GM19372 (cell line): ENCODE data around the gene ARL8A.
"Not testable (repeated sequence)": the region's sequence is repeated elsewhere in the genome, so short reads cannot be mapped to it uniquely, and the experiment has no call there.

ENCODE experiments used
- ATAC-seq: cut with Tn5 transposase; IDR thresholded peaks from one replicate; pipeline ENCODE4 v1.9.1; 2021; ENCODE audit warnings: mild to moderate bottlenecking, low read depth, moderate library complexity; ENCODE audit not compliant: unreplicated experiment

Gene ARL8A

GRCh38 chr1:202143768-202144401 lies 652 bp downstream of the ARL8A start:
- peak; percentile 50 for ATAC-seq

GRCh38 chr1:202143011-202143767 lies 1.3 kb downstream of the ARL8A start:
- no peak for ATAC-seq

DNA sequence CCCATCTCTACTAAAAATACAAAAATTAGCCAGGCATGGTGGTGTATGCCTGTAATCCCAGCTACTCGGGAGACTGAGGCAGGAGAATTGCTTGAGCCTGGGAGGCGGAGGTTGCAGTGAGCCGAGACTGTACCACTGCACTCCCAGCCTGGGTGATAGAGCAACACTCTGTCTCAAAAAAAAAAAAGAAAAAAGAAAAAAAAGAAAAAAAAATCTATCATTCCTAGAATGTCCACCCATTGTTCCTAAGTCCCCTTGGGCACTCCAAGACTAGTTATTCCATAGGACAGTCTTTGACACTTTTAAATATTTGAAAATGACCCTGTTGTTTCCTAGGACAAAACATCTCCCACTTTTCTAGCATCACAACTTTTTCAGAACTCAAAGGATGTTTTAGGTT lies 3.1 kb downstream of the ARL8A start:
- ATAC-seq, result not testable (repeated sequence)

DNA sequence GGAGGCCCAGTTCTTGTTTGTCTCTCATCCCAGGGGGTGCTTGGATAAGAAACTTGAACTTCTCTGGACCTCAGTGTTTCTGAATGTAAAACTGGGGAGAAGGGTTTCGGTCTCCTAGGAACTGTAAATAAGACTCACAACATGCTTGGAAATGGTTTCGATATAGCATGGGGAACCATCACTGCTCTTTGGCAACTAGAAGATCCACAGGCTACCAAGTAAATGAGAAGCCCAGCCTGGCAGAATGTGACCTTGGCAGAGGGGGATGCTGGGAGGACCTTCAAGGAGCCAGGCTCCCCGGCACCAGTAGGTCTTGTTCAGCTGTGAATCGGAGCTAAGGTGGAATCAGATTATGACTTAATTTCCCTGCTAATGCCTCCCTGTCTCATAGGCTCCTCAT lies 3.7 kb downstream of the ARL8A start:
- no peak for ATAC-seq

- no peak for ATAC-seq
Measured at GRCh38 chr1:202135221-202135721, 9.3 kb downstream of the ARL8A start.

- ATAC-seq, result no peak
Measured at GRCh38 chr1:202134645-202135172, 9.8 kb downstream of the ARL8A start.

DNA sequence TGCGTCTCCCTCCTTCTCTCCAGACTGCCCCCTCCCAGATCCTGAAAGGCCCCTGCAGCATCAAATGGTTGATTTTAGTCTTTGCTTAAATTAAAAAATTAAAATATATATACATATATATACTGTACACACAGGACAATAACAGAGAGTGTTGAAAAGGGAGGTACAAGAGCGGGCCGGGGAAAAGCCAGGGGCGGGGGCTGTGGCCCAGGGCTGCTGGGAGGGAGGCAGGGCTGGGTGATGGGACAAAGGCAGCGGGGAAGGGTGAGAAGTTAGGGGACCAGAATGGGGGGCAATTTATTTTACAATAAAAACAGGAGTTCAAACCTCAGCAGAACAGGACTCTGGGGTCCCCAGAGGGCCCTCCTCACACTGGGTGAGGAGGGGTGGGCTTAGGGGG lies 10.5 kb downstream of the ARL8A start:
- ATAC-seq, result no peak

GRCh38 chr1:202133496-202133895 lies 11.0 kb downstream of the ARL8A start:
- no peak for ATAC-seq

GRCh38 chr1:202133001-202133400 lies 11.5 kb downstream of the ARL8A start:
- no peak for ATAC-seq

DNA sequence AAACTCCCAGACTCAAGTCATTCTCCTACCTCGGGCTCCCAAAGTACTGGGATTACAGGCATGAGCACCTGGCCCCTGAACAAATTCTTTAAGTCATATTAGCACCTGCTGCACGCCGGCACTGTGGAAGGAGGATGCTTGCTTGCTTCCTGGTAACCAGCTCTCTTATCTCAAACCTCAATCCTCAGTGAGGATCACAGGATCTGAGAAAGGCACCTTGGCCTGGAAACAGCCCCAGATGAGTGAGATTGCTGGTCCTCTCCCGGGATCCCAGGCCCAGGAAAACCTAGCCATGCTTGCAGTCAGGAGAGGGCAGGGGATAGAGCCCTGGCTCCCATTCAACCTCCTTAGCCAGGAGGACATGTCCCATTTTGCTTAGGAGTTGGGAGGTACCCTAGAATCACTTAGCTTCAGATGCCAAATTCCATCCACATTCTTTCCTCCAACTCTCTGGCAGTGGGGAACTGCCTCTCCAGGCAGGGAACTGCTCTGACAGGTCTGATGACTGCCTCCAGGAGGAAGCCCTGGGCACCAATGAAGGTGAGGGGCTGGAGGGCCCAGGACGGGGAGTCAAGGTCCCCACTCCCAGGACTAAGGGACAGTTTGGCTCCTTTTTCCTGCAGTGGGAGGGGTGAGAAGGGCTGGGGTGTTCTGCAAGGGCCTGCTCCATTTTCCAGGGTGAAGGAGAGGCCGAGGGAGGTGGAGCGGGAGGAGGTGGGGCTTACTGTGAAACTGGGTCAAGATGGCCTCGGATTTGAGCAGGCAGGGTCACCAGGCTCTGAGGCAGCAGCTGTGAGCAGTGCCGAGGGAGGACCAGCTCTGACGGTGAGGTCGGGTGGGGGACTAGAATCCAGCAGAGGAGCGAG lies 12.3 kb downstream of the ARL8A start:
- ATAC-seq, result no peak

GRCh38 chr1:202130816-202131522 lies 13.6 kb downstream of the ARL8A start:
- no peak for ATAC-seq

GRCh38 chr1:202130297-202130721 lies 14.2 kb downstream of the ARL8A start:
- ATAC-seq, result no peak

- no peak for ATAC-seq
Measured at GRCh38 chr1:202129453-202130296, 14.9 kb downstream of the ARL8A start.

DNA sequence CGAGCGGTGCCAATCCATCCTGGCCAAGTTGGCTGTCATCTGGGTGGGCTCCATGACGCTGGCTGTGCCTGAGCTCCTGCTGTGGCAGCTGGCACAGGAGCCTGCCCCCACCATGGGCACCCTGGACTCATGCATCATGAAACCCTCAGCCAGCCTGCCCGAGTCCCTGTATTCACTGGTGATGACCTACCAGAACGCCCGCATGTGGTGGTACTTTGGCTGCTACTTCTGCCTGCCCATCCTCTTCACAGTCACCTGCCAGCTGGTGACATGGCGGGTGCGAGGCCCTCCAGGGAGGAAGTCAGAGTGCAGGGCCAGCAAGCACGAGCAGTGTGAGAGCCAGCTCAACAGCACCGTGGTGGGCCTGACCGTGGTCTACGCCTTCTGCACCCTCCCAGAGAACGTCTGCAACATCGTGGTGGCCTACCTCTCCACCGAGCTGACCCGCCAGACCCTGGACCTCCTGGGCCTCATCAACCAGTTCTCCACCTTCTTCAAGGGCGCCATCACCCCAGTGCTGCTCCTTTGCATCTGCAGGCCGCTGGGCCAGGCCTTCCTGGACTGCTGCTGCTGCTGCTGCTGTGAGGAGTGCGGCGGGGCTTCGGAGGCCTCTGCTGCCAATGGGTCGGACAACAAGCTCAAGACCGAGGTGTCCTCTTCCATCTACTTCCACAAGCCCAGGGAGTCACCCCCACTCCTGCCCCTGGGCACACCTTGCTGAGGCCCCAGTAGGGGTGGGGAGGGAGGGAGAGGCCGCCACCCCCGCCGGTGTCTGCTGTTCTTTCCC lies 16.5 kb downstream of the ARL8A start:
- no peak for ATAC-seq

DNA sequence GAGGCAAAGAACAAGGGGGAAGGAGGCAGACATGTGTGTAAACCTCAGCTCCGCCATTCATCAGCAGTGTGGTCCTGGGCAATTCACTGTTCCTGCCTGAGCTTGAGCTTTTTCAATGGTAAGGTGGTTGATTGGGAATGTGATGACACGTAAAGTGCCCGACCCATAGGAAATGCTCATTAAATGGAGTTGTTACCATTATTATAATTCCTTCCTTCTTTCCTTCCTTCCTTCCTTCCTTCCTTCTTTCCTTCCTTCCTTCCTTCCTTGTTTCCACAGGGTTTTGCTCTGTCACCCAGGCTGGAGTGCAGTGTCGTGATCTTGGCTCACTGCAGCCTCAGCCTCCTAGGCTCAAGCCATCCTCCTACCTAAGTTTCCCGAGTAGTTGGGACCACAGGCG lies 17.5 kb downstream of the ARL8A start:
- ATAC-seq, result no peak

GRCh38 chr1:202126426-202126825 lies 18.1 kb downstream of the ARL8A start:
- no peak for ATAC-seq

GRCh38 chr1:202125611-202126010 lies 18.9 kb downstream of the ARL8A start:
- no peak for ATAC-seq

GRCh38 chr1:202124142-202124541 lies 20.4 kb downstream of the ARL8A start:
- no peak for ATAC-seq
